Kidney (tissue), 14 donors: ENCODE results near the gene GSTM1. TPM values are rescaled to one million over a fixed set of nuclear protein-coding genes. Genes with fewer than 3 reads are reported as not detected.

Experiments
- DNase-seq, 5 donors: peaks; one replicate each; pipeline ENCODE4 v3.0.0-alpha.2; 2013 to 2020
- FAIRE-seq: peaks from 2 replicates; lab custom pipeline; 2012; peaks lifted over from hg19 to GRCh38; lab: Jason Lieb, UNC
- H3K27ac ChIP-seq, 2 donors: one replicate each; pipeline ENCODE4 v1.7.0; 2013; ENCODE audit warnings: low read depth in 2 of 2, low read length in 2 of 2, inconsistent platforms in 1 of 2
- H3K27me3 ChIP-seq: one replicate; pipeline ENCODE4 v1.7.1; 2013; ENCODE audit warnings: low read length, inconsistent platforms; ENCODE audit not compliant: control insufficient read depth, insufficient read depth
- H3K36me3 ChIP-seq, 3 donors: one replicate each; pipeline versions ENCODE4 v1.7.0 to v1.7.1; 2013; ENCODE audit warnings: low read length in 3 of 3, control low read depth in 1 of 3, inconsistent platforms in 1 of 3; ENCODE audit not compliant: insufficient read depth in 3 of 3, control insufficient read depth in 2 of 3
- H3K4me1 ChIP-seq, 3 donors: one replicate each; pipeline versions ENCODE4 v1.7.0 to v1.7.1; 2013; ENCODE audit warnings: low read length in 3 of 3, inconsistent platforms in 1 of 3, low read depth in 1 of 3; ENCODE audit not compliant: control insufficient read depth in 2 of 3, insufficient read depth in 2 of 3
- H3K4me3 ChIP-seq, 3 donors: one replicate each; pipeline versions ENCODE4 v1.7.0 to v1.8.1; 2013; ENCODE audit warnings: low read length in 3 of 3, control low read depth in 1 of 3, inconsistent platforms in 1 of 3
- H3K9ac ChIP-seq, 3 donors: one replicate each; pipeline versions ENCODE4 v1.7.0 to v1.7.1; 2013; ENCODE audit warnings: low read length in 3 of 3, control low read depth in 1 of 3, inconsistent platforms in 1 of 3
- H3K9me3 ChIP-seq, 3 donors: one replicate each; pipeline versions ENCODE4 v1.7.0 to v1.7.1; 2013; ENCODE audit warnings: low read length in 3 of 3, control low read depth in 1 of 3, inconsistent platforms in 1 of 3; ENCODE audit not compliant: control insufficient read depth in 2 of 3, insufficient read depth in 1 of 3
- CTCF ChIP-seq: IDR thresholded peaks from 3 replicates; pipeline ENCODE4 v1.5.1; 2012; ENCODE audit warnings: mild to moderate bottlenecking, moderate library complexity, borderline replicate concordance; ENCODE audit not compliant: insufficient read depth; ENCODE audit errors: extremely low read depth
- intact Hi-C: fragments of 100-400 bp; cut with DNase I; formaldehyde crosslinking; loops from one replicate; pipeline ENCODE4 v1.11.1; 2022
- polyA plus RNA-seq: library from polyadenylated mRNA; stranded (reverse); fragments of 350-450 nt; fragmentation: Illumina TruSeq; extraction: RNeasy Lipid Tissue Mini Kit (QIAGEN cat#74804); gene quantifications from one replicate; pipeline ENCODE4 v1.2.3, GENCODE V29; 2014; ENCODE audit warnings: low read depth, low replicate concordance; ENCODE audit not compliant: insufficient read depth
- total RNA-seq: library from RNA; stranded (reverse); fragmentation: NEBNext Ultra II Directional; extraction: Animal tissue kit (Norgen Biotek cat#: 25700); gene quantifications from one replicate; pipeline ENCODE4 v1.2.1, GENCODE V29; 2021
- donor health status: control.
- donor health status: control.
- donor health status: control.
- donor health status: control.
- donor health status: control.
- donor health status: DM: yes; HTN: yes; CAD: no.
- donor health status: Normal renal cell carcinoma (clear cell type).

Gene GSTM1
- total and polyA plus RNA-seq, 2 donors from 2014 or later, result 61.2 TPM; not detected in 1

GRCh38 chr1:109654519-109654918 is 33.1 kb upstream of the GSTM1 start:
- no peak for FAIRE-seq
- intact Hi-C loops, result no loop called here
- peaks cover 0 to 6% (median 3%) of the 10 kb centered on the region in 3 donors for H3K36me3 ChIP-seq
- no peaks in the 10 kb centered on the region for H3K9me3 ChIP-seq
- H3K9ac ChIP-seq, result no peak overlapping the region
- no peak for TF ChIP-seq CTCF
- no peak for DNase-seq
- peaks cover 0 to 20% (median 8%) of the 10 kb centered on the region in 3 donors for H3K4me1 ChIP-seq
- no peak overlapping the region for H3K27ac ChIP-seq
- H3K27me3 ChIP-seq, result no peaks in the 10 kb centered on the region
- H3K4me3 ChIP-seq, result no peak overlapping the region

GRCh38 chr1:109655615-109656519 is 31.8 kb upstream of the GSTM1 start, which contains the start of gene GSTM4:
Gene GSTM4, plus strand, starts transcription at chr1:109656099. Its CDS starts 291 bp downstream, at chr1:109656390.
- peak; percentile 90 to 95 (median 93) for DNase-seq
- peak; percentile 12 for TF ChIP-seq CTCF
- peaks cover 0 to 15% (median 3%) of the 10 kb centered on the region in 3 donors for H3K36me3 ChIP-seq
- peaks cover 0 to 27% (median 12%) of the 10 kb centered on the region in 3 donors for H3K4me1 ChIP-seq
- no peak for FAIRE-seq
- H3K4me3 ChIP-seq, result peak within 1 kb of the TSS; percentile 74 to 95 (median 90)
- peak within 1 kb of the TSS; percentile 72 to 95 (median 91) for H3K9ac ChIP-seq
- intact Hi-C loops, result no loop called here
- peak within 1 kb of the TSS; percentile 92 to 94 for H3K27ac ChIP-seq
- H3K27me3 ChIP-seq, result no peaks in the 10 kb centered on the region
- H3K9me3 ChIP-seq, result no peaks in the 10 kb centered on the region

- no peak overlapping the region for H3K27ac ChIP-seq
- TF ChIP-seq CTCF, result no peak
These were observed 30.2 kb upstream of the GSTM1 start for GRCh38 chr1:109657395-109657794.

More at GRCh38 chr1:109657395-109657794, 30.2 kb upstream of the GSTM1 start:
- no peaks in the 10 kb centered on the region for H3K9me3 ChIP-seq
- H3K4me3 ChIP-seq, result no peak overlapping the region
- DNase-seq (no peak), FAIRE-seq (no peak)
- intact Hi-C loops, result no loop called here
- H3K4me1 ChIP-seq, result peaks cover 0 to 27% (median 12%) of the 10 kb centered on the region in 3 donors
- no peaks in the 10 kb centered on the region for H3K27me3 ChIP-seq
- H3K9ac ChIP-seq, result peak overlapping the region in 1 of 3 donors; percentile 65
- H3K36me3 ChIP-seq, result peaks cover 0 to 15% (median 4%) of the 10 kb centered on the region in 3 donors
